ENCODE results near the gene IRF6. TPM values are rescaled to one million over a fixed set of nuclear protein-coding genes. Genes with fewer than 3 reads are reported as not detected.

The IRF6 gene
- polyA plus RNA-seq, 3 donors, result 15.1 to 24.6 (median 15.8) TPM

DNA sequence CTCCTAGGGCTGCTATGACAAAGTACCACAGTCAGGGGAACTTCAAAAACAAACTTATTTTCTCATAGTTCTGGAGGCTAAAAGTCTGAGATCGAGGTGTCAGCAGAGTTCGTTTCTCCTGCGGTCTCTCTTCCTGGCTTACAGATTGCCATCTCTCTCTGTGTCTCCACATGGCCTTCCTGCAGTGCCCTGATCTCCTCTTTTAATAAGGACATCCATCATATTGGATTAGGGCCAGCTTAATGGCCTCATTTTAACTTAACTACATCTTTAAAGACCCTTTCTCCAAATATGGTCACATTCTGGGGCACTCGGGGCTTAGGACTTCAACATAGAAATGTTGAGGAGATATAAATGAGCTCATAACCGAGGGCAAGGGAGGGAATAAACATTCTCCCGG, 33.8 kb downstream of the IRF6 start:
- no peak for DNase-seq (ENCODE audit: extremely low read depth in 1 of 11, low read depth in 9 of 11, low spot score in 4 of 11)

GRCh38 chr1:209770636-209771415, 35.1 kb downstream of the IRF6 start:
- DNase-seq (ENCODE audit: extremely low read depth in 1 of 11, low read depth in 9 of 11, low spot score in 4 of 11), result no peak

- no peak for DNase-seq (ENCODE audit: extremely low read depth in 1 of 11, low read depth in 9 of 11, low spot score in 4 of 11)
Measured at GRCh38 chr1:209769971-209770370, 36.0 kb downstream of the IRF6 start.

- DNase-seq (ENCODE audit: extremely low read depth in 1 of 11, low read depth in 9 of 11, low spot score in 4 of 11), result peak in 2 of 11 donors; percentile 24
Measured at GRCh38 chr1:209769171-209769904, 36.6 kb downstream of the IRF6 start.

DNA sequence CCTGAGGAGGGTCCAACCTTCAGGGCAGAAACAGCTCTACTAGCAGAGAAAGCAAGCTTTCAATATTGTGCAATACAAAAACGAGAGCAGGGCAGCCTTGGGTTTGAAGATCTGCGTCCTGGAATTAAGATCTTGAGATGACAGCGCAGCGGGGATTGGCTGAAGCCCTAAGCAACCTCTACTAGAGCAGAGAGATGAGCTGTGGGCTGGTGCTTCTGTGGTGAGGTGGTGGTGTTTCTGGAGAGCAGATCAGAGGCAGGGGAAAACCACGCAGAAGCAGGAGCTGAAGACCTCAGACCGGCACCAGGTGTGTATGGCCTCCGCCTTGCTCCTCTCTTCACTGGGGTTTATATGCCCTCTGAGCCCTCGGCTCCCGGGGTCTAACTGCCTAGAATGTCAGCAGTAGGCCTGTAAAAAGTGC, 37.6 kb downstream of the IRF6 start:
- DNase-seq (ENCODE audit: extremely low read depth in 1 of 11, low read depth in 9 of 11, low spot score in 4 of 11), result no peak

- no peak for DNase-seq (ENCODE audit: extremely low read depth in 1 of 11, low read depth in 9 of 11, low spot score in 4 of 11)
Measured at GRCh38 chr1:209767706-209768105, 38.2 kb downstream of the IRF6 start.

DNA sequence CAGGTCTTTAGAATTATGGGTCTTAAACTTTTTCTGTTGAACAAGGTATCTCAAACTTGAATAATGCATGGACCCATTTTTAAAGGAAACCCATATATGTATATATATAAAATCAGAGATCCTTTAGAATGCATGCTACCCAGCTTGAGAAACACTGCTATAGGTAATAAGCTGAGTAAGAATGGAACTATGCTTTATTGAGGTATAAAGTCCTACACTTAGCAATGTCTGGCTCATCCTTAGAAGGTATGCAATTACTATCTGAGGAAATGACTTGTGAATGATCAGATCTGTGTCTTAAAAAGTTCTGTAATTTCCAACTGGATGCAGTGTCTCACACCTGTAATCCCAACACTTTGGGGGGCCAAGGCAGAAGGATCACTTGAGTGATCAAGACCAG, 38.8 kb downstream of the IRF6 start:
- no peak for DNase-seq (ENCODE audit: extremely low read depth in 1 of 11, low read depth in 9 of 11, low spot score in 4 of 11)

DNA sequence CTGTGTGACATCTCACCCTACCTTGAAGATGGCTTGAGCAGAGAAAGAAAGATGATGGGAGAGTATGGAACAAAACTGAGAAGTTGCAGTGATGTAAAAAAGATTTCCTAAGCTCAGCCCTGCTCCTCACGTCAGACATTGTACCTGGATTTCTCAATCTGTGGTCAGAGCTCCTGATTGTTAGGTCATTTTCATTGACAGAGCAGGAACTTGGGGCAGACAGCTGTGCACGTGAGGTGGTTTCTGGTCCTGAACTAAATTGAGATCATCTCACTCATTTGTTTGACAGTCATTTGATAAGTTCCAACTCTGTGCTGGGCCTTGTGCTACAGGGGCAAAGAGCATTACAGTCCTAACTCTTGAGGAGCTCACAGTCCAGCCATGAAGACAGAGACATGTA, 39.9 kb downstream of the IRF6 start:
- no peak for DNase-seq (ENCODE audit: extremely low read depth in 1 of 11, low read depth in 9 of 11, low spot score in 4 of 11)

GRCh38 chr1:209761011-209761635, 44.8 kb downstream of the IRF6 start:
- no peak for DNase-seq (ENCODE audit: extremely low read depth in 1 of 11, low read depth in 9 of 11, low spot score in 4 of 11)

- DNase-seq (ENCODE audit: extremely low read depth in 1 of 11, low read depth in 9 of 11, low spot score in 4 of 11), result no peak
Measured at GRCh38 chr1:209759829-209760359, 46.0 kb downstream of the IRF6 start.

GRCh38 chr1:209758400-209758799, 47.5 kb downstream of the IRF6 start:
- no peak for DNase-seq (ENCODE audit: extremely low read depth in 1 of 11, low read depth in 9 of 11, low spot score in 4 of 11)

GRCh38 chr1:209756615-209757445, 49.1 kb downstream of the IRF6 start:
- no peak for DNase-seq (ENCODE audit: extremely low read depth in 1 of 11, low read depth in 9 of 11, low spot score in 4 of 11)

- DNase-seq (ENCODE audit: extremely low read depth in 1 of 11, low read depth in 9 of 11, low spot score in 4 of 11), result no peak
Measured at GRCh38 chr1:209755926-209756614, 49.9 kb downstream of the IRF6 start, which contains the start of gene TRAF3IP3. TSS of gene TRAF3IP3 (plus strand) at chr1:209756053. CDS start at chr1:209760040, 3,987 bp downstream.

- no peak for DNase-seq (ENCODE audit: extremely low read depth in 1 of 11, low read depth in 9 of 11, low spot score in 4 of 11)
Measured at GRCh38 chr1:209755256-209755655, 50.7 kb downstream of the IRF6 start.

GRCh38 chr1:209752890-209753289, 53.1 kb downstream of the IRF6 start:
- no peak for DNase-seq (ENCODE audit: extremely low read depth in 1 of 11, low read depth in 9 of 11, low spot score in 4 of 11)

DNA sequence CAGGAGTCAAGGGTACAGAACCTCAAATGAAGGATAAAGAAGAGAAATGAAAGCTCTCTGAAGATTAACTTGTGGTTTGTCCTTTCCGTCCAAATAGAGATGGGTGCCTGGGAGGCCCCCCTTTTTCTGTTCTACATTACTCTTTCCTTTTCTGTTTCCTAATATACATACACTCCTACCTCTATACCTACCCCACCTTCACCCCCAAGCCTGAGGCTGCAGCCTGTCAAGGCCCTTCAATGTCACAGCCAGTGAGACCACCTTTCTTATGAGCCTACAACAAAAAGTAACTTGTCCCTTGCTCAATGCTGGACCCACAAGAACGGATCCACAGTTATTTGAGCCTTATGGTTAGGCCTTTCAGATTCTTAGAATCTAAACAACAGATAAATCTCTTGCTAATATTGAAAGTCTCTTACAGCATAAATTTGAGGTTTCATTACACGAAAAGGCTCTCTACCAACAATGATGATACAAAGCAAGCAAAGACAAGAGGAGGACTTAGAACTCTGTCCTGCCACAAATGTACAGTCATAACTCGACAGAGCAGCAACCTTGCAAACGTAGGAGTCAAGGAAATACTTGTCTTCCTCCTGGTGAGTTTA, 54.2 kb downstream of the IRF6 start:
- no peak for DNase-seq (ENCODE audit: extremely low read depth in 1 of 11, low read depth in 9 of 11, low spot score in 4 of 11)

DNA sequence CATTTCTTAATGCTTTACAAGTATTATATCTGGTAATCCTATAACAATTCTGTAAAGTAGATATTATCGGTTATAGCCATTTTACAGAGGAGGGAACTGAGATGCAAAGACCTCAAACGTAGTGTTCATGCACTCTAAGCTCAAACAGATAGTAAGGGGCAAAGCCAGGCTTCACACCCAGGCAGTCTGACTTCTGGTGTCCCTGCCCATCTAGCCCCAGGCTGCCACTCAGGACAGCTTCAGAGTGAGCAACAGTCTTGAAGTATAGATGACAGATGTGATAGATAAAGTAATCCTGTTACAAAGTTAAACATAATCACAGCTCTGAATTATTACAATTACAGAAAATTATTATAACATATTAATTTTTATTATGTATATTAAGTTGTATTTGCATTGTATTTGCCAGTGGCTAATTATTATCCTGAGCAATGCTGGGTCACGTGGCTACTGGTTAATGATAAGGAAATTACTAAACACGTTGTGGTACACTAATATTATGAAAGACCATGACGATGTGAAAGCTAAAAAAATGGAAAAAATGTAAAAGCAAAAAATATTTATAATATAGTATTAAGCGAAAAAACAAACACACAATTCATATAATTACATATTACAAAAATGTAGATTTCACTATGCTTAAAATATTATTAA, 56.1 kb downstream of the IRF6 start:
- DNase-seq (ENCODE audit: extremely low read depth in 1 of 11, low read depth in 9 of 11, low spot score in 4 of 11), result no peak
